HepG2 (cell line): ENCODE measurements around the gene TCEA3. TPM values are rescaled to one million over a fixed set of nuclear protein-coding genes. Genes with fewer than 3 reads are reported as not detected.
A peak's percentile ranks its signal among the peaks of the same experiment; 100 is the strongest.

Experiments
- ATF7-NPFF ChIP-seq: sonication (generic); formaldehyde crosslinking; IDR thresholded peaks from 2 replicates; pipeline ENCODE4 v1.8.1; 2023; ENCODE audit warnings: mild to moderate bottlenecking, low read depth, missing genetic modification reagents, moderate library complexity
- ELF1 ChIP-seq: sonication (generic); formaldehyde crosslinking; IDR thresholded peaks from 2 replicates; pipeline ENCODE4 v1.4.0; 2020; ENCODE audit warnings: missing genetic modification reagents
- IRX3 ChIP-seq: sonication (generic); formaldehyde crosslinking; IDR thresholded peaks from 2 replicates; pipeline ENCODE4 v1.8.1; 2023; ENCODE audit warnings: mild to moderate bottlenecking, low read depth, missing genetic modification reagents, borderline replicate concordance
- KDM1A ChIP-seq: IDR thresholded peaks from 2 replicates; pipeline ENCODE4 v1.6.1; 2016; ENCODE audit warnings: missing compliant biosample characterization
- MED8 ChIP-seq: sonication (generic); formaldehyde crosslinking; IDR thresholded peaks from 2 replicates; pipeline ENCODE4 v1.8.1; 2023; ENCODE audit warnings: mild to moderate bottlenecking, missing genetic modification reagents; ENCODE audit not compliant: insufficient replicate concordance
- NBN ChIP-seq: fragments of 450-650 bp; conservative IDR thresholded peaks from 2 replicates; pipeline ENCODE4 v1.6.1; 2017
- NFYB ChIP-seq: sonication (generic); formaldehyde crosslinking; IDR thresholded peaks from 2 replicates; pipeline ENCODE4 v1.4.0; 2020; ENCODE audit warnings: missing genetic modification reagents
- NKX3-1 ChIP-seq: sonication (generic); formaldehyde crosslinking; IDR thresholded peaks from 2 replicates; pipeline ENCODE4 v1.5.0; 2020; ENCODE audit warnings: missing genetic modification reagents
- NPAS2 ChIP-seq: sonication (generic); formaldehyde crosslinking; IDR thresholded peaks from 2 replicates; pipeline ENCODE4 v1.8.0; 2022; ENCODE audit warnings: mild to moderate bottlenecking, missing genetic modification reagents, borderline replicate concordance
- PCBP1 ChIP-seq: fragments of 200-400 bp; formaldehyde crosslinking; IDR thresholded peaks from 2 replicates; pipeline ENCODE4 v1.6.1; 2017; ENCODE audit warnings: mild to moderate bottlenecking, low read depth, low read length, borderline replicate concordance
- PHF21A ChIP-seq: sonication (generic); formaldehyde crosslinking; IDR thresholded peaks from 2 replicates; pipeline ENCODE4 v1.5.0; 2020; ENCODE audit warnings: mild to moderate bottlenecking, missing genetic modification reagents
- RAD51 ChIP-seq: fragments of 450-650 bp; IDR thresholded peaks from 2 replicates; pipeline ENCODE4 v1.6.1; 2016; ENCODE audit warnings: borderline replicate concordance
- REL ChIP-seq: sonication (generic); formaldehyde crosslinking; conservative IDR thresholded peaks from 2 replicates; pipeline ENCODE4 v1.8.0; 2022; ENCODE audit warnings: mild to moderate bottlenecking, missing genetic modification reagents, moderate library complexity
- RFX5 ChIP-seq: IDR thresholded peaks from 2 replicates; pipeline ENCODE4 v1.6.1; 2011; ENCODE audit warnings: low read depth, low read length, improper control_type of control experiment
- RFXAP ChIP-seq: sonication (generic); formaldehyde crosslinking; IDR thresholded peaks from 2 replicates; pipeline ENCODE4 v1.4.0; 2020; ENCODE audit warnings: missing genetic modification reagents, borderline replicate concordance
- SRF ChIP-seq: IDR thresholded peaks from 2 replicates; pipeline ENCODE4 v1.6.1; 2011; ENCODE audit warnings: mild to moderate bottlenecking, low read depth, low read length, moderate library complexity
- TBL1XR1 ChIP-seq: fragments of 150-350 bp; IDR thresholded peaks from 2 replicates; pipeline ENCODE4 v1.6.1; 2014; ENCODE audit warnings: borderline replicate concordance, low read length; ENCODE audit not compliant: partially characterized antibody
- TOE1 ChIP-seq: sonication (generic); formaldehyde crosslinking; IDR thresholded peaks from 2 replicates; pipeline ENCODE4 v1.4.0; 2020; ENCODE audit warnings: mild to moderate bottlenecking, missing genetic modification reagents
- ZNF674 ChIP-seq: sonication (generic); formaldehyde crosslinking; IDR thresholded peaks from 2 replicates; pipeline ENCODE4 v1.5.0; 2020; ENCODE audit warnings: low read depth, mild to moderate bottlenecking, missing genetic modification reagents
- ZNF75D ChIP-seq: sonication (generic); formaldehyde crosslinking; IDR thresholded peaks from 2 replicates; pipeline ENCODE4 v1.8.1; 2023; ENCODE audit warnings: missing genetic modification reagents, mild to moderate bottlenecking, borderline replicate concordance
- ZNF781 ChIP-seq: sonication (generic); formaldehyde crosslinking; IDR thresholded peaks from 2 replicates; pipeline ENCODE4 v1.5.1; 2020; ENCODE audit warnings: borderline replicate concordance, mild to moderate bottlenecking, missing genetic modification reagents; ENCODE audit errors: not compliant biosample characterization
- polyA plus RNA-seq, 8 experiments: library from polyadenylated mRNA; depleted of rRNA in 3 of 8; stranded (reverse) in 7 of 8; unstranded in 1 of 8; fragments of >200 nt; fragmentation: Illumina TruSeq in 4 of 8; extraction: Trizol in 4 of 8; gene quantifications; 2 replicates each; pipeline versions ENCODE4 v1.2.1 to v1.2.3, GENCODE V29; 2011 to 2016; ENCODE audit warnings: low read depth in 4 of 8, missing spikeins in 1 of 8, mixed read lengths in 1 of 8; ENCODE audit not compliant: insufficient read depth in 1 of 8
- total RNA-seq, 5 experiments: library from RNA; depleted of rRNA; stranded (reverse); fragments of >200 nt; fragmentation: Illumina TruSeq; extraction: Trizol; gene quantifications; 2 replicates each; pipeline ENCODE4 v1.2.3, GENCODE V29; 2016; ENCODE audit warnings: low read depth in 1 of 5
- TF ChIP-seq, protein P1 (sequence below): IDR thresholded peaks from 2 replicates; pipeline ENCODE4 v1.6.1; 2016
- TF ChIP-seq, protein P2 (sequence below): sonication (generic); formaldehyde crosslinking; IDR thresholded peaks from 2 replicates; pipeline ENCODE4 v1.8.0; 2022; ENCODE audit warnings: missing genetic modification reagents, mild to moderate bottlenecking, inconsistent platforms, borderline replicate concordance
- TF ChIP-seq, protein P3 (sequence below): sonication (generic); formaldehyde crosslinking; conservative IDR thresholded peaks from 2 replicates; pipeline ENCODE4 v1.4.0; 2020; ENCODE audit warnings: missing genetic modification reagents
- TF ChIP-seq, protein P4 (sequence below): sonication (generic); formaldehyde crosslinking; conservative IDR thresholded peaks from 2 replicates; pipeline ENCODE4 v1.4.0; 2020; ENCODE audit warnings: missing genetic modification reagents

TCEA3 gene
- total and polyA plus RNA-seq, 2 of the 13 experiments (the other 11 are each of a cell fraction or from before 2014, with no cell fraction given): 55.5 to 84.6 TPM

DNA sequence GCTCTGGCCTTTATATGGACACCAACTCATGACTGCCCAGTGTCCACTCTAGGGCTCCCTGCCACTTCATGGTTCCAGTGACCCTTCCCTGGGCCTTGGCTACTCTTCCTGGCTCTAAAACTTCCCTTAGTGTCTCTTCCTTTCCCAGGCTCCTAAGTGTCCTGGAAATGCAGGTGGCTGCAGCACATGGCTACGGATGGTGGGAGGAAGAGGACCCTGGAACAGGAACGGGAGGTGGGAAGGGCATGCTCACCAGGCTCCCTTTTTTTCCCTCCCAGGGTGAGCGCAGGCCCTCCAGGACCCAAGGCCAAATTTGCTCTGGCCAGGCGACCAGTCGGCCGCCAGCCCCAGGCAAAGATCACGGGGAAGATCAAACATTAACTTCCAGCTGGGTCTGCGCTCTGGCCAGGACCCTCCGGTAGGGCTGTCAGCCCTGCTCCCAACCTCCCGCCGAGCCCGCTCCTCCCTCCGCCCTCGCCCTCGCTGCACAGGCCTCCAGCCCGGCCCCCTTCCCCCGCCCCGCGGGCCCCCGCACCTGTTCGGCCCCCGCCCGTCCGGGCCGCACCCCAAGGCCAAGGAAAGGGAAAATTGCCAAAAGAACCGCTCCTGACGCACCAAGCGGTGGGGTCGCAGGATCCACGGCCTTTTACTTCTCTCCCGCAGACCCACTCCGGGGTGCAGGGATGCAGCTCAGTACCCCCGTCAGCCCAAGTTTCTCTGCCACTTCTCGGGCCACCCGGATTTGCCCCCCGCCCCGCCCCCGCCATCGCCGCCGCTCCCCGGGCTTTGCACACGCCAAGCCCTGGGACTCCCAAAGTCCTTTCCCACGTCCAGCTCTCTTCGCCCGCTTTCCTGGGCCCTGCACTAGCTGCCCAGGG is 894 bp downstream of the TCEA3 start (continued):
- TF ChIP-seq, protein P1, sequence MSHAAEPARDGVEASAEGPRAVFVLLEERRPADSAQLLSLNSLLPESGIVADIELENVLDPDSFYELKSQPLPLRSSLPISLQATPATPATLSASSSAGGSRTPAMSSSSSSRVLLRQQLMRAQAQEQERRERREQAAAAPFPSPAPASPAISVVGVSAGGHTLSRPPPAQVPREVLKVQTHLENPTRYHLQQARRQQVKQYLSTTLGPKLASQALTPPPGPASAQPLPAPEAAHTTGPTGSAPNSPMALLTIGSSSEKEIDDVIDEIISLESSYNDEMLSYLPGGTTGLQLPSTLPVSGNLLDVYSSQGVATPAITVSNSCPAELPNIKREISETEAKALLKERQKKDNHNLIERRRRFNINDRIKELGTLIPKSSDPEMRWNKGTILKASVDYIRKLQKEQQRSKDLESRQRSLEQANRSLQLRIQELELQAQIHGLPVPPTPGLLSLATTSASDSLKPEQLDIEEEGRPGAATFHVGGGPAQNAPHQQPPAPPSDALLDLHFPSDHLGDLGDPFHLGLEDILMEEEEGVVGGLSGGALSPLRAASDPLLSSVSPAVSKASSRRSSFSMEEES (CRISPR knock-in tag): peak; percentile 85
- TF ChIP-seq ATF7-NPFF (CRISPR knock-in tag) (no peak), NPAS2 (no peak), NFYB (CRISPR knock-in tag) (no peak), RAD51 (no peak), NKX3-1 (CRISPR knock-in tag) (no peak), TOE1 (no peak), PCBP1 (no peak), TBL1XR1 (no peak), SRF (no peak), KDM1A (CRISPR knock-in tag) (no peak), IRX3 (CRISPR knock-in tag) (no peak), ELF1 (CRISPR knock-in tag) (no peak), ZNF781 (no peak), ZNF75D (CRISPR knock-in tag) (no peak), NBN (no peak), PHF21A (CRISPR knock-in tag) (0 out of 2 replicates have a peak, but pooled peaks have one; percentile 37), MED8 (CRISPR knock-in tag) (no peak), RFXAP (CRISPR knock-in tag) (peak; percentile 61; the same call in 1 of the 2 replicates), RFX5 (no peak), ZNF674 (CRISPR knock-in tag) (no peak), REL (CRISPR knock-in tag) (no peak)
- TF ChIP-seq, protein P2, sequence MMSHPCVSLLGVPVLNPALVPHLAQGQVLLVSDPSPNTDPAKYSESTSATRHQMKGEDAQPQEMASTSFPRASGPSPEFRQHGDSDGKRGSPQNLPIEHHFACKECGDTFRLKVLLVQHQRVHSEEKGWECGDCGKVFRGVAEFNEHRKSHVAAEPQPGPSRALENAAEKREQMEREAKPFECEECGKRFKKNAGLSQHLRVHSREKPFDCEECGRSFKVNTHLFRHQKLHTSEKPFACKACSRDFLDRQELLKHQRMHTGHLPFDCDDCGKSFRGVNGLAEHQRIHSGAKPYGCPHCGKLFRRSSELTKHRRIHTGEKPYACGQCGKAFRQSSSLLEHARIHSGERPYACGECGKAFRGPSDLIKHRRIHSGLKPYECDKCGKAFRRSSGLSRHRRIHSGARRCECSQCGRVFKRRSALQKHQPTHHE: no peak
- TF ChIP-seq, protein P3, sequence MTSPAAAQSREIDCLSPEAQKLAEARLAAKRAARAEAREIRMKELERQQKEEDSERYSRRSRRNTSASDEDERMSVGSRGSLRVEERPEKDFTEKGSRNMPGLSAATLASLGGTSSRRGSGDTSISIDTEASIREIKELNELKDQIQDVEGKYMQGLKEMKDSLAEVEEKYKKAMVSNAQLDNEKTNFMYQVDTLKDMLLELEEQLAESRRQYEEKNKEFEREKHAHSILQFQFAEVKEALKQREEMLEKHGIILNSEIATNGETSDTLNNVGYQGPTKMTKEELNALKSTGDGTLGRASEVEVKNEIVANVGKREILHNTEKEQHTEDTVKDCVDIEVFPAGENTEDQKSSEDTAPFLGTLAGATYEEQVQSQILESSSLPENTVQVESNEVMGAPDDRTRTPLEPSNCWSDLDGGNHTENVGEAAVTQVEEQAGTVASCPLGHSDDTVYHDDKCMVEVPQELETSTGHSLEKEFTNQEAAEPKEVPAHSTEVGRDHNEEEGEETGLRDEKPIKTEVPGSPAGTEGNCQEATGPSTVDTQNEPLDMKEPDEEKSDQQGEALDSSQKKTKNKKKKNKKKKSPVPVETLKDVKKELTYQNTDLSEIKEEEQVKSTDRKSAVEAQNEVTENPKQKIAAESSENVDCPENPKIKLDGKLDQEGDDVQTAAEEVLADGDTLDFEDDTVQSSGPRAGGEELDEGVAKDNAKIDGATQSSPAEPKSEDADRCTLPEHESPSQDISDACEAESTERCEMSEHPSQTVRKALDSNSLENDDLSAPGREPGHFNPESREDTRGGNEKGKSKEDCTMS (CRISPR knock-in tag): no peak
- TF ChIP-seq, protein P4, sequence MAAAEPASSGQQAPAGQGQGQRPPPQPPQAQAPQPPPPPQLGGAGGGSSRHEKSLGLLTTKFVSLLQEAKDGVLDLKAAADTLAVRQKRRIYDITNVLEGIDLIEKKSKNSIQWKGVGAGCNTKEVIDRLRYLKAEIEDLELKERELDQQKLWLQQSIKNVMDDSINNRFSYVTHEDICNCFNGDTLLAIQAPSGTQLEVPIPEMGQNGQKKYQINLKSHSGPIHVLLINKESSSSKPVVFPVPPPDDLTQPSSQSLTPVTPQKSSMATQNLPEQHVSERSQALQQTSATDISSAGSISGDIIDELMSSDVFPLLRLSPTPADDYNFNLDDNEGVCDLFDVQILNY (CRISPR knock-in tag): no peak
